ENCODE data around the gene TBC1D22A. TPM values are rescaled to one million over a fixed set of nuclear protein-coding genes. Genes with fewer than 3 reads are reported as not detected.
"Not testable (repeated sequence)": the region's sequence is repeated elsewhere in the genome, so short reads cannot be mapped to it uniquely, and the experiment has no call there.

TBC1D22A gene
- total RNA-seq, 2 experiments from 2014 or later: 37.4 TPM

- ChIA-PET CTCF (no interaction called here), POLR2A (no interaction called here)
Observed at GRCh38 chr22:47135338-47135737, 372.9 kb downstream of the TBC1D22A start.

DNA sequence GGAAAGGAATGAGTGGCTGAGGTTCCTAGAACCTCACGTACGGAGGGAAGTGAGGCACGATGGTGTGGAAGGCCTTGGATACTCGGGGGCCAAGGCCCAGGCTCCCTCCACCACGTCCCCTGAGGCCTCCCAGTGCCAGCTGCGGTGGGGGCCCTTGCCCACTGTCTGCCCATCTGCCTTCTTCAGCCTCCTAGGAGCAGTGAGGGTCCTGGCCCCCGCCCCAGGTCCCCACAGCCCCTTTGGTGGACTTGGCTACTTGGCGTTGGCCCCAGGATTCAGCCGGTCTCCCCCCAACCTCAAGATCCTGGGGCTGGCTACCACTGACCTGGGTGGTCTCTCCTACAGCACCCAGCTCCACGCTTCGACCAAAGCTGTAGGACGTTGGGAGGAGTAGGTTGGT lies 373.6 kb downstream of the TBC1D22A start:
- ChIA-PET CTCF (no interaction called here), POLR2A (no interaction called here)

GRCh38 chr22:47136671-47137070 lies 374.2 kb downstream of the TBC1D22A start:
- POLR2A ChIA-PET: no interaction called here
- CTCF ChIA-PET: no interaction called here

- ChIA-PET CTCF (no interaction called here), POLR2A (no interaction called here)
Observed at GRCh38 chr22:47139013-47139789, 376.8 kb downstream of the TBC1D22A start.

GRCh38 chr22:47139790-47140119 lies 377.3 kb downstream of the TBC1D22A start:
- ChIA-PET CTCF (no interaction called here), POLR2A (no interaction called here)

DNA sequence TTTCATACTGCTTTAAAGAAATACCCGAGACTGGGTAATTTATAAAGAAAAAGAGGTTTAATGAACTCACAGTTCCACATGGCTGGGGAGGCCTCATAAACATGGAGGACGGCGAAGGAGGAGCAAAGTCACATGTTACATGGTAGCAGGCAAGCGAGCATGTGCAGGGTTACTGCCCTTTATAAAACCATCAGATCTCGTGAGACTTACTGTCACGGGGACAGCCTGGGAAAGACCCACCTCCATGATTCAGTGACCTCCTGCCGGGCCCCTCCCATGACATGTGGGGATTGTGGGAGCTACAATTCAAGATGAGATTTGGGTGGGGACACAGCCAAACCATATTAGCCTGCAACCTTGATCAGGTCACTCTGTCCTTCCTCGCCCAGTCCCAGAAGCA lies 378.5 kb downstream of the TBC1D22A start:
- POLR2A ChIA-PET, CTCF ChIA-PET: not testable (repeated sequence)

DNA sequence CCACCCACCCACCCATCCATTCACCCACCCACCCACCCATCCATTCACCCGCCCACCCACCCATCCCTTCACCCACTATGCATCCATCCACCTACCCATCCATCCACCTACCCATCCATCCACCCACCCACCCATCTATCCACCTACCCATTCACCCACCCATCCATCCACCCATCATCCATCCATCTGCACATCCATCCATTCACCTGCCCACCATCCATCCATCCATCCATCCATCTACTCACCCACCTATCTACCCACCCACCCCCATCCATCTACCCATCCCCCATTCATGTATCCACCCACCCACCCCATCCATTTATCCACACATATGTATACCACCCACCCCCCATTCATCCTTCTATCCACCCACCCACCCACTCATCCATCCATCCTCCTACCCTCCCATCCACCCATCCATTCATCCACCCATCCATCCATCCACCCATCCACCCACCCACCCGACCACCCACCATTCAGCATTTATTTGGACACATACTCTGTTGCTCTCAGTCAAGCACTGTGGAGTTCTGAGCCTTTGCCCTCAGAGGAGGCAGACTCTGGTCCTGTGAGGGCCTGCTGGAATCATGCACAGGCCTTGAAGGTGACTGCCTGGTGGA lies 380.1 kb downstream of the TBC1D22A start:
- CTCF ChIA-PET: no interaction called here
- POLR2A ChIA-PET: no interaction called here

DNA sequence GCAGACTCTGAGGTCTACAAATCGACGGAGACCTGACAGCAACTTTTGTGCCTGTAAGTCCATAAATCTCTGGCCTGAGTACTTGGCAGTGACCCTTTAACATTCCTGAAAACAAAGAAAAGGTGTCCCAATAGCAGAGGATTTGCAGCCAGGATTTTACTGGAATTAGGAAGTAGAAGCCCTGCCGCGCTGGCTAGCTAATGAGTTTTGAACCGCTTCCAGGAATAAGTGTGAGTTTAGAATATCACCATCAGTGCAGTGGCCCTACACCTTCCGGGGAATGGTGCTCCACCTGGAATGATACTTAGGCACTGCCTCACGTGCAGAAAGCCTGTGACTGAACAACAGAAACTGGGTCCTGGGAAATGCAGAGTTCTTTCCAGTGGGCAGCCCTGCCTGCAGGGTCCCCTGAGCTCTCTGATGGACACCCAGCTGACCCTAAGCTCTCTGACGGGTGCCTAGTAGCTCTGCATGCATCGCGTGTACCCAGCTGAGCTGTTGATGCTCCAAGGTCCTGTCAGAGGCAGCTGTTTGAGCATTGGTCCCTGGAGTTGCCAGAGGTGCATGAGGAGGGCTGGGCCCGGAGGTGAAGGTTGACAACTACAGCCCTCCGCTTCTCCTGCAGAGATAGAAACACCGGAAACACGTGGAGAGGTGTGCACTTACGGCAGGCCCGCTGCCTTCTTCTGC lies 380.9 kb downstream of the TBC1D22A start:
- POLR2A ChIA-PET: no interaction called here
- CTCF ChIA-PET: no interaction called here

- POLR2A ChIA-PET: no interaction called here
- CTCF ChIA-PET: no interaction called here
Observed at GRCh38 chr22:47144076-47144765, 381.8 kb downstream of the TBC1D22A start.

- ChIA-PET POLR2A (no interaction called here), CTCF (no interaction called here)
Observed at GRCh38 chr22:47144791-47145425, 382.5 kb downstream of the TBC1D22A start.

DNA sequence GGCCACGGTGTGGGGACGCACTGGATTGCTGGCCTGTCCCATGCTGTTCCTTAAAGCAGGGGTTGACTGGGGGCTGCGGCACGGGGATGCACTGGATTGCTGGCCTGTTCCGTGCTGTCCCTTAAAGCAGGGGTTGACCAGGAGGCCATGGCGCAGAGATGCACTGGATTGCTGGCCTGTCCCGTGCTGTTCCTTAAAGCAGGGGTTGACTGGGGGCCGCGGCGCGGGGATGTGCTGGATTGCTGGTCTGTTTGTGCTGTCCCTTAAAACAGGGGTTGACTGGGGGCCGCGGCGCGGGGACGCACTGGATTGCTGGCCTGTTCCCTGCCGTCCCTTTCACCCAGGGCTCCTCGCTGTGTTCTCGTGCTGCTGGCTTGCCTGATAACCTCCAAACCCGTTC lies 383.4 kb downstream of the TBC1D22A start:
- POLR2A ChIA-PET: no interaction called here
- CTCF ChIA-PET: no interaction called here

- ChIA-PET POLR2A (no interaction called here), CTCF (no interaction called here)
Observed at GRCh38 chr22:47146391-47146790, 383.9 kb downstream of the TBC1D22A start.

DNA sequence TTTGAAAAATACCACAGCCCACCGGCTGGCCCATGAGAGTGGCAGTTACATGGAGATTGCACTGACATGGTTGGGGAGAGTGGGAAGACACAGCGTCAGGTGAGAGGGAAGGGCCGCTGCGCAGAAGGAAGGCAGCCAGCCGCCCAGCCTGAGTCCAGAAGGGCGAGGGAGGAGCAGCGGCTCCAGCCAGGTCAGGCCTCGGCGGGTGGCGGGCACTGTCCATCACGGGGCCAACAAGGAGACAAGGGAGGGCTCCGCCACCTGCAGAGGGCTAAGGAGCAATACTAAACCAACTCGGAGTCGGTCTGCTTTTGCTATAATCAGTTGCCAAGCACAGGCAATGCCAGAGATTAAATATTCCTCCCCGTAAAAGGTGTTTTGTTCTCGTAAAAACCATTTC lies 384.5 kb downstream of the TBC1D22A start:
- CTCF ChIA-PET: no interaction called here
- POLR2A ChIA-PET: no interaction called here

GRCh38 chr22:47147572-47147971 lies 385.1 kb downstream of the TBC1D22A start:
- ChIA-PET CTCF (no interaction called here), POLR2A (interaction anchor here (0.7 kb wide), 1 partner anchor 262 kb away, joined by 3 read pairs; no protein-coding TSS in a partner anchor)

DNA sequence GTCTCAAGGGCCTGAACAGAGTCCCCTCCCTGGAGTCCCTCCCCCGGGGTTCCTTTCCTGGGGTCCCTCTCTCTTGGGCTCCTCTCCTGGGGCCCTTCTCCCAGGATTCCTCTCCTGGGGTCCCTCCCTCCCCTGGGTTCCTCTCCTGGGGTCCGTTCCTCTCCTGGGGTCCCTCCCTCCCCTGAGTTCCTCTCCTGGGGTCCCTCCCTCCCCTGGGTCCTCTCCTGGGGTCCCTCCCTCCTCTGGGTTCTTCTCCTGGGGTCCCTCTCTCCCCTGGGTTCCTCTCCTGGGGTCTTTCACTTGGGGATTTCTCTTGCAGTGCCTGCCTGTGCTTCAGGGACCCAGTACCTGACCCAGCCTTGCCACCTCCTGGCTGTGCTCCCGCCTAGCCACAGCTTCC lies 386.1 kb downstream of the TBC1D22A start:
- POLR2A ChIA-PET: no interaction called here
- CTCF ChIA-PET: no interaction called here

DNA sequence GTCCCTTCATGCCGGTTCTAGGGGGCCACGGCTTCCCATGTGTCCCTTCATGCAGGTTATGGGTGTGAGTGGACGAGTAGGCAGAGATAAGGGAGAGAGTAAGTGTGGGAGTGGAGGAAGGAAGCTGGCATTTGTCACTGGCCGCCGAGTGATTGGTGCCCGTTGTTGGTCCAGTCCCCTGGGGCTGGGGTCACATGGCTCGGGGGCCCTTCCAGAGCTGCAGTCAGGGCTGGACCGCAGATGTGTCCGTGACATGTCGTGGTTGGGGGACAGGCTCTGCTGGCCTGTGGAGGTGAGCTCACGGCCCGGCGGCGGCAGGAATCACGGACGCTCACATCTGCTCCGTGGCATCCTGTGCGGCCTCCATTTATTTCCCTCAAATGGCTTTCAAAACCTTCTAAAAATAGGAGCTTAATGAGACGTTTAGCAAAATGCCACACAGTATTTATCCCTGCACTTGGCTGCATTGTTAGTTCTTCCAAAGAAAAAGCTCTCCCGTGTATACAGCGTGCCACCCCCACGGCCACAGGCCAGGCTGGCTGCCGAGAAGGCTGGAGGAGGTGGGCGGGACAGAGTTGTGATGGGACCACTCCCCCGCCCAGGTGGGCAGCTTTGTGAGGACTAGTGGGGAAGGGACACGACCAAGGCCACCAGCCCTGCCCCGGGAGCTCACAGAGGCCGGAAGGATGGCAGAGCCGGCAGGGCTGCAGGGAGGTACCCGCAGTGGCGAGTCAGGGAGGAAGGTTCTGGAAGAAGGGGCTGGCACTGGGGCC lies 386.7 kb downstream of the TBC1D22A start:
- ChIA-PET CTCF (no interaction called here), POLR2A (no interaction called here)

GRCh38 chr22:47149976-47150375 lies 387.5 kb downstream of the TBC1D22A start:
- CTCF ChIA-PET: no interaction called here
- POLR2A ChIA-PET: no interaction called here

DNA sequence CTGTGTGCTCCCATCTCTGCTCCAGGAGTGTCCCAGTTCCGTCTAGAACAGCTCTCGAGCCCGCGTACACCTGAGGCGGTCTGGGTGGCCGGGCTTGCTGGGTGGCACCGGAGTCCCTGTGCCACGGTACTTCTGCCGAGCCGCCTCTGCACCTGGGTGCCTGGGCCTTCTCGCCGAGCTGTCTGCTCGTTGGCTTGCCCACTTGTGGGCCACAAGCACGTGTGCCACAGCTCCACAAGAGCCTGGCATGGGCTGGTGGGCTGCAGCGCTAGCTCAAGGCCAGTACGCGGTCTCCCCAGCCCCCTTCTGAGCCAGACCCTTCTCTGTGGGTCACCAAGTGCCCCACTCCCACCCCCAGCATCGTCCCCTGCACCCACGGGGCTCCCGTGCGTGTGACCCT lies 388.0 kb downstream of the TBC1D22A start:
- ChIA-PET CTCF (no interaction called here), POLR2A (no interaction called here)

- POLR2A ChIA-PET: no interaction called here
Observed at GRCh38 chr22:47151064-47151463, 388.6 kb downstream of the TBC1D22A start.

DNA sequence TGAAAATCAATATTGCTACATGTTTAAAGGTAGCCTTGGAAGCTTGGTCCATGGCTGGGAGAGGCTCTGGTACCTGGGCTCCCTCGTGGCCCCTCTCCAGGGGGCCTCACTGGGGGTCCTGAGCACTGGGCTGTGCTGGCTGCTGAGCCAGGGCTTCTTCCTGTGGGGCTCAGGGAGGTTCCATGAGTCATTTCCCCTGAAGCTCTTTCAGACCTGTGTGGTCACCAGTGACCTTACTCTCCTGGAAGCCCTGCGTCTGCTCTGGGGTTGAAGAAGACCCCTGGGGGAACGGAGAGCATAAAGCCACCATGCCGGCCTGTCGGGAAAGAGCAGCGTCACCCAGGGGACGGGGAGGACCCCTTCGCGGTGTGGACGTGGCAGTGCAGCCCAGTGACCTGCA lies 389.0 kb downstream of the TBC1D22A start:
- CTCF ChIA-PET: no interaction called here
- POLR2A ChIA-PET: no interaction called here

More at GRCh38 chr22:47151064-47151463, 388.6 kb downstream of the TBC1D22A start:
- CTCF ChIA-PET: no interaction called here

Data from activated CD8-positive, alpha-beta memory T cell treated with anti-CD3 and anti-CD28 coated beads for 36 hours (primary cell).